Gastrocnemius medialis (tissue), 4 donors: ENCODE results near the gene APBB1.
"Not testable (repeated sequence)": the region's sequence is repeated elsewhere in the genome, so short reads cannot be mapped to it uniquely, and the experiment has no call there.

ENCODE experiments used
- CTCF ChIP-seq, 5 experiments: fragments of 450-650 bp in 3 of 5; fragments of 200-600 bp in 2 of 5; sonication (generic) in 2 of 5; IDR thresholded peaks in 4 of 5; conservative IDR thresholded peaks in 1 of 5; 1 replicate in 4 of 5; 2 replicates in 1 of 5; pipeline ENCODE4 v1.5.1; 2016 to 2019; ENCODE audit warnings: antibody characterized with exemption in 5 of 5, mild to moderate bottlenecking in 3 of 5, moderate library complexity in 3 of 5
- POLR2A ChIP-seq, 2 donors: fragments of 450-650 bp; IDR thresholded peaks; one replicate each; pipeline ENCODE4 v1.6.1; 2017; ENCODE audit warnings: antibody characterized with exemption in 2 of 2, mild to moderate bottlenecking in 2 of 2, moderate library complexity in 2 of 2

GRCh38 chr11:6392251-6392650, 26.6 kb downstream of the APBB1 start:
- TF ChIP-seq CTCF (IDR thresholded peaks at IDR 0.05 in 4 of 5, conservative IDR thresholded peaks at IDR 0.05 in 1 of 5); POLR2A (IDR thresholded peaks at IDR 0.05): not testable (repeated sequence)
